H9 (cell line): ENCODE data around the gene PLA1A. TPM values are rescaled to one million over a fixed set of nuclear protein-coding genes. Genes with fewer than 3 reads are reported as not detected.

Experiments
- DNase-seq: peaks from one replicate; pipeline ENCODE4 v3.0.0-alpha.2; 2017
- H2AFZ ChIP-seq: one replicate; pipeline ENCODE4 v1.6.1; 2013; ENCODE audit warnings: mild to moderate bottlenecking, low read length, control low read depth, moderate library complexity
- H2AK5ac ChIP-seq: 2 replicates; pipeline ENCODE4 v1.6.1; 2013; ENCODE audit warnings: low read length, control low read depth, mixed read lengths; ENCODE audit not compliant: insufficient read length
- H2BK120ac ChIP-seq: one replicate; pipeline ENCODE4 v1.6.1; 2013; ENCODE audit warnings: low read depth, mild to moderate bottlenecking, low read length, control low read depth, inconsistent platforms; ENCODE audit not compliant: poor library complexity, severe bottlenecking
- H2BK12ac ChIP-seq: 2 replicates; pipeline ENCODE4 v1.6.1; 2013; ENCODE audit warnings: low read length, control low read depth, mixed read lengths, low read depth; ENCODE audit not compliant: insufficient read length
- H2BK15ac ChIP-seq: 2 replicates; pipeline ENCODE4 v1.6.1; 2013; ENCODE audit warnings: low read depth, low read length, control low read depth
- H2BK20ac ChIP-seq: one replicate; pipeline ENCODE4 v1.6.1; 2013; ENCODE audit warnings: low read depth, mild to moderate bottlenecking, low read length, control low read depth, inconsistent platforms; ENCODE audit not compliant: poor library complexity, severe bottlenecking
- H2BK5ac ChIP-seq: 2 replicates; pipeline ENCODE4 v1.6.1; 2013; ENCODE audit warnings: low read length, control low read depth, mixed read lengths; ENCODE audit not compliant: insufficient read length
- H3K14ac ChIP-seq: 2 replicates; pipeline ENCODE4 v1.6.1; 2013; ENCODE audit warnings: low read length, control low read depth; ENCODE audit not compliant: insufficient read depth
- H3K18ac ChIP-seq: 2 replicates; pipeline ENCODE4 v1.6.1; 2013; ENCODE audit warnings: low read depth, mild to moderate bottlenecking, mixed read lengths, low read length, control low read depth; ENCODE audit not compliant: insufficient read length
- H3K23ac ChIP-seq: 2 replicates; pipeline ENCODE4 v1.6.1; 2013; ENCODE audit warnings: low read length, control low read depth, mixed read lengths, low read depth; ENCODE audit not compliant: insufficient read length
- H3K23me2 ChIP-seq: 2 replicates; pipeline ENCODE4 v1.6.1; 2013; ENCODE audit warnings: low read depth, mild to moderate bottlenecking, mixed read lengths, low read length, control low read depth; ENCODE audit not compliant: insufficient read length, poor library complexity, severe bottlenecking
- H3K27ac ChIP-seq: 2 replicates; pipeline ENCODE4 v1.5.1; 2013; ENCODE audit warnings: low read length, control low read depth, mixed read lengths, low read depth; ENCODE audit not compliant: insufficient read length
- H3K27me3 ChIP-seq: 2 replicates; pipeline ENCODE4 v1.6.1; 2013; ENCODE audit warnings: low read length, control low read depth, inconsistent platforms; ENCODE audit not compliant: insufficient read depth
- H3K4ac ChIP-seq: 2 replicates; pipeline ENCODE4 v1.6.1; 2013; ENCODE audit warnings: low read depth, mild to moderate bottlenecking, control low read depth, inconsistent platforms, low read length, moderate library complexity
- H3K4me1 ChIP-seq: 2 replicates; pipeline ENCODE4 v1.6.1; 2013; ENCODE audit warnings: low read length, control low read depth, inconsistent platforms; ENCODE audit not compliant: insufficient read depth
- H3K4me2 ChIP-seq: 2 replicates; pipeline ENCODE4 v1.6.1; 2013; ENCODE audit warnings: low read length, control low read depth, mixed read lengths; ENCODE audit not compliant: insufficient read length, insufficient read depth
- H3K56ac ChIP-seq: 2 replicates; pipeline ENCODE4 v1.6.1; 2013; ENCODE audit warnings: low read depth, mild to moderate bottlenecking, mixed read lengths, low read length, control low read depth; ENCODE audit not compliant: insufficient read length
- H3K79me1 ChIP-seq: 2 replicates; pipeline ENCODE4 v1.6.1; 2013; ENCODE audit warnings: low read depth, mild to moderate bottlenecking, moderate library complexity, low read length, control low read depth, inconsistent platforms; ENCODE audit not compliant: insufficient read depth, poor library complexity, severe bottlenecking
- H3K79me2 ChIP-seq: 2 replicates; pipeline ENCODE4 v1.6.1; 2013; ENCODE audit warnings: low read length, control low read depth, inconsistent platforms; ENCODE audit not compliant: insufficient read depth
- H3K9ac ChIP-seq: 2 replicates; pipeline ENCODE4 v1.6.1; 2013; ENCODE audit warnings: low read length, control low read depth, mixed read lengths; ENCODE audit not compliant: insufficient read length; ENCODE audit errors: extremely low read depth
- H3K9me3 ChIP-seq: one replicate; pipeline ENCODE4 v1.6.1; 2013; ENCODE audit warnings: low read depth, low read length, inconsistent platforms; ENCODE audit not compliant: control insufficient read depth
- H3T11ph ChIP-seq: one replicate; pipeline ENCODE4 v1.6.1; 2013; ENCODE audit warnings: mild to moderate bottlenecking, low read length, control low read depth, inconsistent platforms
- H4K20me1 ChIP-seq: one replicate; pipeline ENCODE4 v1.6.1; 2013; ENCODE audit not compliant: control insufficient read depth, insufficient read length, insufficient read depth
- H4K5ac ChIP-seq: 2 replicates; pipeline ENCODE4 v1.6.1; 2013; ENCODE audit warnings: low read depth, mild to moderate bottlenecking, mixed read lengths, low read length, control low read depth; ENCODE audit not compliant: insufficient read length
- H4K8ac ChIP-seq: replicated peaks from 2 replicates; pipeline ENCODE4 v1.6.1; 2013; ENCODE audit warnings: low read length, control low read depth, mixed read lengths, low read depth; ENCODE audit not compliant: insufficient read length
- H4K91ac ChIP-seq: 2 replicates; pipeline ENCODE4 v1.6.1; 2013; ENCODE audit warnings: low read depth, mild to moderate bottlenecking, moderate library complexity, mixed read lengths, low read length, control low read depth; ENCODE audit not compliant: insufficient read length
- H3K27ac Mint-ChIP-seq, 3 experiments: 2 replicates in 2 of 3; 3 replicates in 1 of 3; pipeline ENCODE4 v1.8.0; 2020 to 2021; ENCODE audit warnings: mixed read lengths in 3 of 3, mild to moderate bottlenecking in 1 of 3, moderate library complexity in 1 of 3
- H3K27me3 Mint-ChIP-seq: 2 replicates; pipeline ENCODE4 v1.8.0; 2021; ENCODE audit warnings: low read depth, mild to moderate bottlenecking, moderate library complexity, mixed read lengths
- H3K36me3 Mint-ChIP-seq, 3 experiments: 2 replicates in 2 of 3; 3 replicates in 1 of 3; pipeline ENCODE4 v1.8.0; 2020 to 2021; ENCODE audit warnings: low read depth in 3 of 3, mixed read lengths in 3 of 3; ENCODE audit not compliant: insufficient read depth in 1 of 3
- H3K4me1 Mint-ChIP-seq, 2 experiments: 2 replicates each; pipeline ENCODE4 v1.8.0; 2020; ENCODE audit warnings: mixed read lengths in 2 of 2
- H3K4me3 Mint-ChIP-seq, 2 experiments: 2 replicates in 1 of 2; 3 replicates in 1 of 2; pipeline ENCODE4 v1.8.0; 2020 to 2021; ENCODE audit warnings: mild to moderate bottlenecking in 2 of 2, mixed read lengths in 2 of 2, moderate library complexity in 1 of 2
- H3K9me3 Mint-ChIP-seq, 2 experiments: 2 replicates in 1 of 2; 3 replicates in 1 of 2; pipeline ENCODE4 v1.8.0; 2020; ENCODE audit warnings: mild to moderate bottlenecking in 2 of 2, mixed read lengths in 2 of 2, moderate library complexity in 1 of 2
- WGBS: extraction: QIAGEN DNeasy Blood & Tissue Kit; methylation state at CpG from one replicate; pipeline ENCODE4 v1.1.7; 2013; ENCODE audit warnings: missing lambda C conversion rate, low lambda C conversion rate, mixed read lengths; ENCODE audit not compliant: insufficient read length; ENCODE audit errors: extremely low coverage; 5-methylcytosine and 5-hydroxymethylcytosine counted together
- total RNA-seq: library from RNA; stranded (reverse); gene quantifications from 2 replicates; pipeline ENCODE4 v1.2.1, GENCODE V29; 2021
- TF ChIP-seq, protein P1 (sequence below): fragments of 200-600 bp; sonication (generic); conservative IDR thresholded peaks from 3 replicates; pipeline ENCODE4 v1.8.0; 2021; ENCODE audit warnings: antibody characterized with exemption, mild to moderate bottlenecking

Gene PLA1A
- total RNA-seq, 1 experiment from 2014 or later, result not detected

DNA sequence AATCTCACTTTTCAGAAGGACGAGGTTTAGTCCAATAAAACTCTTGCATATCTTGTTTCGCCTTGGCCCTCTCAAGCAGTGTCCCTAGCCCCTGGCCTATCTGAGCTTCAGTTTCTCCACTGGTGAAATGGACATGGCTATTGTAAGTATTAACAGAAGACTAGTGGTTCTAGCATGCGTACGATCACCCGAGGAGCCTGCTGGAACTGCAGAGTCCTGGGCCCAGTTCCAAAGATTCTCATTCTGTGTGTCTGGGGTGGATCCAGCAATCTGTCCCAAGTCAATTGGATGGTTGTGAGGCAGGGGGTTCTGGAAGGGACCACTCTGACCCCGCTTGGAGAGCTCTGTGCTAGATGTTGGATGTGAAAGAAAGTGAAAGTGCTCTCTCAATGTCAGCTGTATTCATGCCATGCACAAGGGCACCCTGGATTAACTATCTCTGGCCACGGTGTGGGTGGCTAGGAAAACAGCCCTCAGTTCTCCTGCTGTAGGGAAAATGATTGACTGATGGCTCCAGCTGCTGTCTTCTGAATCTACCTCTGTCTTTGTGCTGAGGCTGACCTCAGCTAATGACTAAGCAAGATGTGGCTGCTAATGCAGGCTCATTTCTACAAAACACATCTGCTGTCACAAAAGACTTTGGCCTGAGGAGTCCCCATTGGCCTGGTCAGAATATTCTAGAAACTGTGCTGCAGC is 1.9 kb upstream of the PLA1A start:
- Histone ChIP-seq H3K18ac (no peak overlapping the region), H2AFZ (no peak overlapping the region), H2BK12ac (no peak overlapping the region), H2BK15ac (no peak overlapping the region), H3K9me3 (no peaks in the 10 kb centered on the region), H3K79me1 (no peaks in the 10 kb centered on the region), H4K20me1 (no peaks in the 10 kb centered on the region), H4K5ac (no peak overlapping the region), H3K4me1 (no peaks in the 10 kb centered on the region), H3K56ac (no peak overlapping the region), H3K27me3 (no peaks in the 10 kb centered on the region), H3K27ac (no peak overlapping the region), H3T11ph (no peak overlapping the region), H2AK5ac (no peak overlapping the region), H3K23me2 (no peaks in the 10 kb centered on the region), H4K8ac (no peak overlapping the region), H3K79me2 (no peaks in the 10 kb centered on the region), H3K4me2 (no peak overlapping the region), H3K23ac (no peak overlapping the region), H3K14ac (no peak overlapping the region), H2BK20ac (no peak overlapping the region), H3K9ac (no peak overlapping the region), H2BK120ac (no peak overlapping the region), H2BK5ac (no peak overlapping the region), H4K91ac (no peak overlapping the region), H3K4ac (no peak overlapping the region)
- no peak for DNase-seq
- TF ChIP-seq, protein P1, sequence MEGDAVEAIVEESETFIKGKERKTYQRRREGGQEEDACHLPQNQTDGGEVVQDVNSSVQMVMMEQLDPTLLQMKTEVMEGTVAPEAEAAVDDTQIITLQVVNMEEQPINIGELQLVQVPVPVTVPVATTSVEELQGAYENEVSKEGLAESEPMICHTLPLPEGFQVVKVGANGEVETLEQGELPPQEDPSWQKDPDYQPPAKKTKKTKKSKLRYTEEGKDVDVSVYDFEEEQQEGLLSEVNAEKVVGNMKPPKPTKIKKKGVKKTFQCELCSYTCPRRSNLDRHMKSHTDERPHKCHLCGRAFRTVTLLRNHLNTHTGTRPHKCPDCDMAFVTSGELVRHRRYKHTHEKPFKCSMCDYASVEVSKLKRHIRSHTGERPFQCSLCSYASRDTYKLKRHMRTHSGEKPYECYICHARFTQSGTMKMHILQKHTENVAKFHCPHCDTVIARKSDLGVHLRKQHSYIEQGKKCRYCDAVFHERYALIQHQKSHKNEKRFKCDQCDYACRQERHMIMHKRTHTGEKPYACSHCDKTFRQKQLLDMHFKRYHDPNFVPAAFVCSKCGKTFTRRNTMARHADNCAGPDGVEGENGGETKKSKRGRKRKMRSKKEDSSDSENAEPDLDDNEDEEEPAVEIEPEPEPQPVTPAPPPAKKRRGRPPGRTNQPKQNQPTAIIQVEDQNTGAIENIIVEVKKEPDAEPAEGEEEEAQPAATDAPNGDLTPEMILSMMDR, result no peak
- peak overlapping the region in 1 of 3 experiments; percentile 32; a peak in 1 of 7 replicates for H3K27ac Mint-ChIP-seq
- no CpG with 5 or more reads among the region's 7 CpGs for WGBS
- no peaks in the 10 kb centered on the region; a peak in 2 of 7 replicates for H3K36me3 Mint-ChIP-seq
- peaks cover 5% of the 10 kb centered on the region for H3K27me3 Mint-ChIP-seq
- no peak overlapping the region for H3K4me3 Mint-ChIP-seq
- peaks cover 0 to 3% of the 10 kb centered on the region in 2 experiments; a peak in 3 of 5 replicates for H3K9me3 Mint-ChIP-seq
- H3K4me1 Mint-ChIP-seq, result peaks cover 0 to 4% of the 10 kb centered on the region in 2 experiments; a peak in 2 of 4 replicates
